Right lobe of liver (tissue), 4 donors: ENCODE data around the gene DRD4.

Experiments
- POLR2A ChIP-seq: fragments of 450-650 bp; IDR thresholded peaks from one replicate; pipeline ENCODE4 v1.6.1; 2017; ENCODE audit warnings: antibody characterized with exemption, mild to moderate bottlenecking
- TF ChIP-seq, protein P1 (sequence below), 4 donors: fragments of 200-600 bp in 3 of 4; fragments of 450-650 bp in 1 of 4; IDR thresholded peaks; one replicate each; pipeline versions ENCODE4 v1.5.1 to v1.8.0; 2016 to 2022; ENCODE audit warnings: antibody characterized with exemption in 4 of 4, mild to moderate bottlenecking in 2 of 4
- donor health status: DM: no; HTN: no; CAD: no.
- donor health status: DM: no; HTN: no; CAD: no.
- donor health status: DM: no; HTN: yes; CAD: no.

GRCh38 chr11:624705-625635 is 12.1 kb upstream of the DRD4 start, which contains the start of gene CDHR5:
- TF ChIP-seq, protein P1, sequence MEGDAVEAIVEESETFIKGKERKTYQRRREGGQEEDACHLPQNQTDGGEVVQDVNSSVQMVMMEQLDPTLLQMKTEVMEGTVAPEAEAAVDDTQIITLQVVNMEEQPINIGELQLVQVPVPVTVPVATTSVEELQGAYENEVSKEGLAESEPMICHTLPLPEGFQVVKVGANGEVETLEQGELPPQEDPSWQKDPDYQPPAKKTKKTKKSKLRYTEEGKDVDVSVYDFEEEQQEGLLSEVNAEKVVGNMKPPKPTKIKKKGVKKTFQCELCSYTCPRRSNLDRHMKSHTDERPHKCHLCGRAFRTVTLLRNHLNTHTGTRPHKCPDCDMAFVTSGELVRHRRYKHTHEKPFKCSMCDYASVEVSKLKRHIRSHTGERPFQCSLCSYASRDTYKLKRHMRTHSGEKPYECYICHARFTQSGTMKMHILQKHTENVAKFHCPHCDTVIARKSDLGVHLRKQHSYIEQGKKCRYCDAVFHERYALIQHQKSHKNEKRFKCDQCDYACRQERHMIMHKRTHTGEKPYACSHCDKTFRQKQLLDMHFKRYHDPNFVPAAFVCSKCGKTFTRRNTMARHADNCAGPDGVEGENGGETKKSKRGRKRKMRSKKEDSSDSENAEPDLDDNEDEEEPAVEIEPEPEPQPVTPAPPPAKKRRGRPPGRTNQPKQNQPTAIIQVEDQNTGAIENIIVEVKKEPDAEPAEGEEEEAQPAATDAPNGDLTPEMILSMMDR (IDR thresholded peaks at IDR 0.05): no peak
- TF ChIP-seq POLR2A: peak; percentile 9
